Fibroblast of peridontal ligament (primary cell): ENCODE measurements around the gene LRFN2.

Experiments
- DNase-seq: peaks from one replicate; pipeline ENCODE4 v3.0.0-alpha.2; 2010; ENCODE audit errors: extremely low read depth

Gene LRFN2

GRCh38 chr6:40517654-40518053 is 69.5 kb downstream of the LRFN2 start:
- DNase-seq: no peak

DNA sequence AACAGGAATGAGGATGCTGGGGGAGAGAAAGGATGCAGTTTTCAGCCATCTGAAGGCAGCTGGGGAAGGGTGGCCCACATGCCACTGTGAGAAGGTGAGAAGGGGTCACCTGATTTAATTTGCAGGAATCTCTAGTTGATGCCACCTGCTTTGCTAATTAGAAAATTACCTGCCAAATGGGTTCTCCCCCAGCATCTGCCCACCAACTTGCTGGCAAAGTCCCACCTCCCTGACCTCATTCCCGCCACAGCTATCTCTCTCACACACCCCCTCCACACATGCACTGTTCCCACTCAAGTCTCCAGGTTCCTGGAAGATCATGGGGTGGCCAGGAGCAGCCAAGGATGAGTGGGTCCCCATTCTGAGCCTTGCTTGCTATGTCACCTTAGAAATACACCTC is 70.7 kb downstream of the LRFN2 start:
- no peak for DNase-seq

- DNase-seq: no peak
Measured at GRCh38 chr6:40512340-40512739, 74.8 kb downstream of the LRFN2 start.

GRCh38 chr6:40511884-40512283 is 75.3 kb downstream of the LRFN2 start:
- DNase-seq: no peak

GRCh38 chr6:40510442-40510841 is 76.7 kb downstream of the LRFN2 start:
- no peak for DNase-seq

GRCh38 chr6:40509716-40510260 is 77.4 kb downstream of the LRFN2 start:
- DNase-seq: no peak

- DNase-seq: no peak
Measured at GRCh38 chr6:40509086-40509485, 78.1 kb downstream of the LRFN2 start.

GRCh38 chr6:40506954-40507353 is 80.2 kb downstream of the LRFN2 start:
- no peak for DNase-seq

DNA sequence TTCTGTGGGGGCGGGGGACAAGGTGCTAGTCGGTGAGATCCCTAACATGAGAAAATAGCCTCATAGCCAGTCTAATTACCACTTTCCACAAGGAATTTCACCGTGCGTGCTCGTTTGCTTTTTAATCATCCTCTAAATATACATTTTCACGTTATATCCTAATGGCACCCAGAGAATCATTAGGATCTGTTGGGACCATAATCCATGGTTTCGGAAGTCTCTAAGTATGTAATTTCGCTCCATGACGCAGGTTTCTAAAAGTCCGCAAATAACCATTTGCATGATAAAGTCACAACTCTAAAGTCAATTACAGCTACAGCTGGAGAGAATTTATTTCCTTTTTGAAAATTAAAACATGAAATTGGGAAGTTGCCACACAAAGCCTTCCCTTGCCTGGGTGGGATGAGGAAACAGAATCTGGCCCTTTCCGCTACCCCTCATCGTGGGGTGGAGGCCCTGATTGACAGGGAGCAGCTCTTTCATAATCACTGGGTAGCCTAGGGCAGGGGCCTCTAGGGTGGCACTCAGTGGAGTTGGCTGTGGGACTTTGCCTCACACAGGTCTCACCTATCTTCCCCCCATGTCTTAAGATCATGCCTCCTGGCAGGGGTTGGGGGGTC is 81.9 kb downstream of the LRFN2 start:
- no peak for DNase-seq

DNA sequence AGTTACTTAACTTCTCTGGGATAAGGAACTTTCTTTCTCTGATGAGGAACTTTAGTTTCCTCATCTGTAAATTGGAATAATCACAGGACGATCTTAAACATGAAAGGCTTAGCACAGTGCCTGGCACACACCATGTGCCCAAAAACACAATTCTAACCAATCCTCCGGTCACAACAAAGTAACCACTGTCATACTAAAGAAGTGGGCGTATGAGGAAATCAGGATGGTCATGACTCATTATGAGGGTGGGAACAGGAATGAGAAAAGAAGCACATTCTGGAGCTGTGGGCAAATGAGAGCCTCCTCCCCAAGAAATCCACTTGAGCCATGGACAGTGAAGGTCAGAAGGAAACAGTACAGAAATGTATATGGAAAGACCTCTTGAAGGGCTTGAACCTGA is 82.9 kb downstream of the LRFN2 start:
- DNase-seq: no peak

- DNase-seq: no peak
Measured at GRCh38 chr6:40500227-40500626, 86.9 kb downstream of the LRFN2 start.

- no peak for DNase-seq
Measured at GRCh38 chr6:40499215-40499614, 87.9 kb downstream of the LRFN2 start.

GRCh38 chr6:40498148-40498547 is 89.0 kb downstream of the LRFN2 start:
- DNase-seq: no peak

- no peak for DNase-seq
Measured at GRCh38 chr6:40492187-40492586, 95.0 kb downstream of the LRFN2 start.

DNA sequence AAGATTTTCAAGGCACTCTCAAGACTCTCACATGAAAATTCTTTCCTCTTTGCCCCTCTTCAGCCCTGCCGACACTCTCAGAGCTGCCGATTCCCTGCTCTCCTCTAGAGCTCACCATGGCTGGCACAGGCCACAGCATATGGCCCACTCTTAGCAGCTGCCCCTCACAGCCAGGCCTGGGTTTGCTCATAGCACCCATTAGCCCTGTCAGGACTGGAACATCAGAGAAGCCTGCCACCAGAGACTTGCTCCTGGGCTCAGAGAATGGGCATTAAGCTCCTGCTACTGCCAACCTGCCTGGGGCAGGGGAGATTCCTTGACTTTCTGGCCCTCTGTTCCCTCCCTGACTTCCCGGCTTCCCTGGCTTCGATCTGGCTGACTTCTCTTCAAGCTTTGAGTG is 96.7 kb downstream of the LRFN2 start:
- no peak for DNase-seq

GRCh38 chr6:40489798-40490197 is 97.4 kb downstream of the LRFN2 start:
- no peak for DNase-seq

- no peak for DNase-seq
Measured at GRCh38 chr6:40486576-40486975, 100.6 kb downstream of the LRFN2 start.

DNA sequence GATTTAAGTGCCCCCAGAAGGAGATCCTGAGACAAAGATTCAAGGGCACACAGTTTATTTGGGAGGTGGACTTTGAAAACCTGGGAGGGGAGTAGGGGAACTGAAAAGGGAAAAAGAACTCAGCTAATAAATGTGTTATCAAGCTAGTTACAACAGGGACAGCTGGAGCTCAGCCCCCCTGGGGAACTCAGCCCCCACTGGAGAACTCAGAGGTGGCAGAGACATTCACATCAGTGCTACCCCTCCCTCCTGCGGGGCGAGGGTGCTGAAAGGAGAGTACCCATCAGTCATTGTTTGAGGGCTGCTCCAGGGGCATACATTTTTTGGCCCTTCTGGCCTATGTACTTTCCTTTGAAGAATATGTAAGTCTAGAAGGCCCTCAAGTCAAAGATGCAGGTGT is 101.4 kb downstream of the LRFN2 start:
- DNase-seq: no peak

DNA sequence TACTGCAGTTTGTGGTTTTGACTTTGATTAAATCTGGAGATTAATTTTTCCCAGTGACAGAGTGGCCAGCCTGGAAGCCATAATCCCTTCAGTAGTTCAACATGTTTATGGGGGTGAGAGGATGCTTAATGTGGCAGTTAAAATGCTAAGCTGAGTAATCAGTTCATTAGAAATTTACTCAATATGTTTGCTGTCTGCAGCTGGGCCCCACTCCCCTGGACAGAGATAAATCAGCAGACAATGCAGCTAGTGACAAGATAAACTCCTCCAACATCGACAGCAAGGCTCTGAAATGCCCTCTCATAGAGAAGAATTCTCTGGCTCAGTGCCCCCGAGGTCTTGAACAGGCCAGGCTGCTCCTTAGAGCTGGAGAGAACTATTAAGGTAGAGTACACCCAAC is 101.9 kb downstream of the LRFN2 start:
- no peak for DNase-seq

DNA sequence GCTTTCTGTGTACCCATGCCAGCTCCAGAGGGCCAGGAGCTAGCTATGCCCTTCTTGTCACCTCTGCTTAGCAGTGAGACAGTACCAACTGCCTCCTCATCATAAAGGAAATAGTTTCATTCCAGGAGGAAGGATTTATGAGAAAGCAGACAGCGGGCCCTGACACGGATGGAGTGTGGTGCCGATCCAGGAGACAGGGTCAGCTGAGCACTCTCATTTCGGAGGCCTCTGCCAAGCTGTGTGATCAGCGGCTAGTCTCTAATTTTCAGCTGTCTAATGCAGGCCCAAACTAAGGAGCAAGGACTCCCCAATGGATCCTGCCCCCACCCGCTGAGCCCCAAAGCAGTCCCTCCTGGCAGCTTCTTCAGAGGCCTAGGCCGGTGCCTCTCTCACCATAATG is 103.1 kb downstream of the LRFN2 start:
- no peak for DNase-seq

GRCh38 chr6:40482532-40482931 is 104.6 kb downstream of the LRFN2 start:
- no peak for DNase-seq

- DNase-seq: no peak
Measured at GRCh38 chr6:40480678-40481077, 106.5 kb downstream of the LRFN2 start.

DNA sequence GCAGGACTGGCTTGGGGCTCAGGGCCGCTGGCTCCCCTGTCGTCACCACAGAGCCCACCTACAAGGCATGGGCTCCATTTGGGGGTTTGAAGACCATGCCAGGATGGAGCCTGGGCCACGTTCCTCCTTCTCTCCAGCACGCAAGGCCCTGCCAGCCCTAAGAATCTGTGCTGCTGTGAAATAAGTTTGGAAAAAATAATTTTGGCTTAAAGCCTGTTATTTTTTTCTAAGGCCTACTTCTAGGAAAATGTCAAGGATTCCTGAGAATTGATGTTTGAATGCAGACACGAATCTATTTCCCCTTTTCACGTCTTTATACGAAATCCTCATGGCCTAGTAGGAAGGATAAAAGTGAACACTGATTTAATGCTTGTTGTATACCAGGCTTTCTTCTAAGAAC is 107.5 kb downstream of the LRFN2 start:
- DNase-seq: no peak
